Liver (tissue), 9 donors: ENCODE measurements around the gene ABCC5. TPM values are rescaled to one million over a fixed set of nuclear protein-coding genes. Genes with fewer than 3 reads are reported as not detected.

Source experiments
- DNase-seq: peaks from one replicate; pipeline ENCODE4 v3.0.0-alpha.2; 2017; ENCODE audit warnings: low spot score
- H3K27ac ChIP-seq, 2 donors: one replicate each; pipeline ENCODE4 v1.7.0; 2013; ENCODE audit warnings: inconsistent platforms in 2 of 2, low read length in 2 of 2, control low read depth in 1 of 2, low read depth in 1 of 2, mild to moderate bottlenecking in 1 of 2
- H3K27me3 ChIP-seq, 4 donors: one replicate each; pipeline versions ENCODE4 v1.6.1 to v1.7.0; 2013; ENCODE audit warnings: low read length in 3 of 4, inconsistent platforms in 1 of 4, mild to moderate bottlenecking in 1 of 4, moderate library complexity in 1 of 4; ENCODE audit not compliant: control insufficient read depth in 4 of 4, insufficient read depth in 4 of 4
- H3K36me3 ChIP-seq, 4 donors: one replicate each; pipeline versions ENCODE4 v1.6.1 to v1.7.0; 2013; ENCODE audit warnings: low read length in 3 of 4, mild to moderate bottlenecking in 3 of 4, low read depth in 1 of 4, moderate library complexity in 1 of 4; ENCODE audit not compliant: control insufficient read depth in 4 of 4, insufficient read depth in 3 of 4
- H3K4me1 ChIP-seq, 4 donors: one replicate each; pipeline versions ENCODE4 v1.6.1 to v1.7.0; 2013; ENCODE audit warnings: low read length in 3 of 4, mild to moderate bottlenecking in 3 of 4, moderate library complexity in 1 of 4; ENCODE audit not compliant: control insufficient read depth in 4 of 4, insufficient read depth in 4 of 4
- H3K4me3 ChIP-seq, 3 donors: one replicate each; pipeline versions ENCODE4 v1.6.1 to v1.7.0; 2013; ENCODE audit warnings: low read length in 3 of 3, control low read depth in 1 of 3, low read depth in 1 of 3, mild to moderate bottlenecking in 1 of 3
- H3K9ac ChIP-seq, 2 donors: one replicate each; pipeline ENCODE4 v1.7.0; 2013; ENCODE audit warnings: low read length in 2 of 2, mild to moderate bottlenecking in 2 of 2, moderate library complexity in 2 of 2, control low read depth in 1 of 2, low read depth in 1 of 2
- H3K9me3 ChIP-seq, 4 donors: one replicate each; pipeline versions ENCODE4 v1.6.1 to v1.7.0; 2013; ENCODE audit warnings: low read length in 3 of 4; ENCODE audit not compliant: control insufficient read depth in 4 of 4
- CTCF ChIP-seq: fragments of 150-350 bp; IDR thresholded peaks from 2 replicates; pipeline ENCODE4 v1.5.1; 2017; ENCODE audit warnings: improper control_type of control experiment, low read depth, low read length; ENCODE audit not compliant: missing input control
- FOXA1 ChIP-seq: IDR thresholded peaks from 2 replicates; pipeline ENCODE4 v1.6.1; 2016; ENCODE audit warnings: antibody characterized with exemption
- GABPA ChIP-seq, 2 donors: IDR thresholded peaks in 1 of 2; conservative IDR thresholded peaks in 1 of 2; 2 replicates each; pipeline ENCODE4 v1.6.1; 2016; ENCODE audit warnings: antibody characterized with exemption in 2 of 2, mild to moderate bottlenecking in 1 of 2, moderate library complexity in 1 of 2
- HNF4A ChIP-seq, 2 donors: conservative IDR thresholded peaks; 2 replicates each; pipeline ENCODE4 v1.6.1; 2016; ENCODE audit warnings: antibody characterized with exemption in 2 of 2, mild to moderate bottlenecking in 2 of 2
- HNF4G ChIP-seq: IDR thresholded peaks from 2 replicates; pipeline ENCODE4 v1.6.1; 2016; ENCODE audit warnings: antibody characterized with exemption
- JUND ChIP-seq, 2 donors: IDR thresholded peaks; 2 replicates each; pipeline ENCODE4 v1.6.1; 2016; ENCODE audit warnings: antibody characterized with exemption in 2 of 2
- MAX ChIP-seq: IDR thresholded peaks from 2 replicates; pipeline ENCODE4 v1.6.1; 2016; ENCODE audit warnings: antibody characterized with exemption
- NR2F2 ChIP-seq: IDR thresholded peaks from 2 replicates; pipeline ENCODE4 v1.6.1; 2016; ENCODE audit warnings: antibody characterized with exemption
- RAD21 ChIP-seq, 2 donors: IDR thresholded peaks; 2 replicates each; pipeline ENCODE4 v1.6.1; 2016; ENCODE audit warnings: antibody characterized with exemption in 2 of 2, mild to moderate bottlenecking in 2 of 2
- RXRA ChIP-seq, 2 donors: IDR thresholded peaks; 2 replicates each; pipeline ENCODE4 v1.6.1; 2017 to 2018; ENCODE audit warnings: antibody characterized with exemption in 2 of 2, mild to moderate bottlenecking in 1 of 2
- SP1 ChIP-seq: IDR thresholded peaks from 2 replicates; pipeline ENCODE4 v1.6.1; 2018; ENCODE audit warnings: antibody characterized with exemption, mild to moderate bottlenecking
- TAF1 ChIP-seq: conservative IDR thresholded peaks from 2 replicates; pipeline ENCODE4 v1.6.1; 2016; ENCODE audit warnings: antibody characterized with exemption, mild to moderate bottlenecking
- YY1 ChIP-seq: IDR thresholded peaks from 2 replicates; pipeline ENCODE4 v1.6.1; 2016; ENCODE audit warnings: antibody characterized with exemption, mild to moderate bottlenecking
- WGBS: extraction: QIAGEN DNeasy Blood & Tissue Kit; methylation state at CpG from one replicate; pipeline ENCODE4 v1.1.7; 2013; 5-methylcytosine and 5-hydroxymethylcytosine counted together
- polyA plus RNA-seq, 2 donors: library from polyadenylated mRNA; stranded (reverse) in 1 of 2; unstranded in 1 of 2; fragments of 200-250 nt in 1 of 2; fragments of >200 nt in 1 of 2; fragmentation: Nextera tagmentation in 1 of 2; extraction: Ambion mirVana in 1 of 2; gene quantifications; one replicate each; pipeline versions ENCODE4 v1.2.1 to v1.2.3, GENCODE V29; 2013 to 2015
- total RNA-seq, 2 donors: library from RNA; depleted of rRNA; stranded (reverse); fragments of >200 nt; gene quantifications; one replicate each; pipeline ENCODE4 v1.2.3, GENCODE V29; 2014
- TF ChIP-seq, protein P1 (sequence below): IDR thresholded peaks from 2 replicates; pipeline ENCODE4 v1.6.1; 2016; ENCODE audit warnings: antibody characterized with exemption
- TF ChIP-seq, protein P2 (sequence below): IDR thresholded peaks from 2 replicates; pipeline ENCODE4 v1.6.1; 2016; ENCODE audit warnings: antibody characterized with exemption
- donor health status: healthy.
- donor health status: healthy.
- donor health status: healthy.
- donor health status: healthy.
- donor health status: healthy.

Gene ABCC5
- total and polyA plus RNA-seq, 4 donors = 2.8 to 35.7 (median 8.1) TPM

DNA sequence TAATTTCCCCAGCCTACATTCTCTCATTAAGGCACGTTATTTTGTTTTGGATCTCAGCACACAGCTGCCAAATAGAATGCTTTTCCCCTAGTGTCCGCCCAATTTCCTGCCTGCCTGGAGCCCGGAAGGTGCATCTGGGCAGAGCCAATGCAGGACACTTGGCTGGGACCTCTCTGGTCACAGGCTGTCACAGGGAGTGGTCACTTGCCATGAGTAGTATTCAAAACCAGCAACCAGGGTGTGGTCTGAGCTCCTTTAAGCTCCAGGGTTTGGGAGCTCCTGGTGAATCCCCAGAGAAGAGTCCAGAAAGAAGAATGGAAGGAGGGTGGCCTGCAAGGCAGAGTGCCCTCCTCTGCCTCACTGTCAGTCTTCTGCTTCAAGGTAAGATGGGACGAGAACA, 35.1 kb upstream of the ABCC5 start, which contains the start of gene HTR3C:
HTR3C (plus strand) TSS at position 281 of the 400 bp plus-strand sequence; CDS start at position 315, 34 bp downstream.
- Histone ChIP-seq H3K36me3 (no peaks in the 10 kb centered on the region), H3K27ac (no peak within 1 kb of the TSS), H3K9ac (no peak within 1 kb of the TSS), H3K4me3 (no peak within 1 kb of the TSS), H3K4me1 (no peaks in the 10 kb centered on the region), H3K9me3 (no peaks in the 10 kb centered on the region), H3K27me3 (no peaks in the 10 kb centered on the region)
- DNase-seq = no peak
- WGBS = 67% methylated on average over 4 of the region's 4 CpGs
- TF ChIP-seq RAD21 (IDR thresholded peaks at IDR 0.05) (no peak), TAF1 (no peak), NR2F2 (no peak), HNF4G (no peak)

DNA sequence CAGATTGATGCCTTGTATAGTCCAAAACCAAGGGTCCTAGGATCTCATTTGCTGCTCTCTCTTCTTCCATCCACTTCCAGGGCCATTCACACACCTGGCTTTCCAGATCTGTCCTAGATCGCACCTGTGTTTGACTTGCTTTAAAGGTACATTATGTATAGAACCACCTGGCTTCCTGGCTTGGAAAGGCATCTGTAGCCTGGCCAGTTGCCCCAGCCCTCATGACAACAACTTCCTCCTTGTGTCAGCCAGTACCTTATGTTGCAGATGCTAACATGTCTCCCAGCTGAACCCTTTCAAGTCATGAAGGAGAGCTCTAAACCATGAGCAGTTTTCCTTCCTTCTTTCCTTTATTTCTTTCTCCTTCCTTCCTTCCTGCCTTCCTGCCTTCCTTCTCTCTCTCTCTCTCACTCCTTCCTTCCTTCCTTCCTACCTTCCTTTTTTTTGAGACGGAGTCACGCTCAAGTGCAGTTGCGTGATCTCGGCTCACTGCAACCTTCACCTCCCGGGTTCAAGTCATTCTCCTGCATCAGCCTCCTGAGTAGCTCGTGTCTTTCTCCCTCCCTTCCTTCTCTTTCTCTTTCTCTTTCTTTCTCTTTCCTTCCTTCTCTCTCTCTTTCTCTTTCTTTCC, 32.6 kb upstream of the ABCC5 start:
- DNase-seq = no peak
- TF ChIP-seq, protein P1, sequence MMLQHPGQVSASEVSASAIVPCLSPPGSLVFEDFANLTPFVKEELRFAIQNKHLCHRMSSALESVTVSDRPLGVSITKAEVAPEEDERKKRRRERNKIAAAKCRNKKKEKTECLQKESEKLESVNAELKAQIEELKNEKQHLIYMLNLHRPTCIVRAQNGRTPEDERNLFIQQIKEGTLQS = no peak
- no peak for TF ChIP-seq FOXA1
- no peak for TF ChIP-seq SP1
- TF ChIP-seq, protein P2, sequence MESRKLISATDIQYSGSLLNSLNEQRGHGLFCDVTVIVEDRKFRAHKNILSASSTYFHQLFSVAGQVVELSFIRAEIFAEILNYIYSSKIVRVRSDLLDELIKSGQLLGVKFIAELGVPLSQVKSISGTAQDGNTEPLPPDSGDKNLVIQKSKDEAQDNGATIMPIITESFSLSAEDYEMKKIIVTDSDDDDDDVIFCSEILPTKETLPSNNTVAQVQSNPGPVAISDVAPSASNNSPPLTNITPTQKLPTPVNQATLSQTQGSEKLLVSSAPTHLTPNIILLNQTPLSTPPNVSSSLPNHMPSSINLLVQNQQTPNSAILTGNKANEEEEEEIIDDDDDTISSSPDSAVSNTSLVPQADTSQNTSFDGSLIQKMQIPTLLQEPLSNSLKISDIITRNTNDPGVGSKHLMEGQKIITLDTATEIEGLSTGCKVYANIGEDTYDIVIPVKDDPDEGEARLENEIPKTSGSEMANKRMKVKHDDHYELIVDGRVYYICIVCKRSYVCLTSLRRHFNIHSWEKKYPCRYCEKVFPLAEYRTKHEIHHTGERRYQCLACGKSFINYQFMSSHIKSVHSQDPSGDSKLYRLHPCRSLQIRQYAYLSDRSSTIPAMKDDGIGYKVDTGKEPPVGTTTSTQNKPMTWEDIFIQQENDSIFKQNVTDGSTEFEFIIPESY = no peak
- TF ChIP-seq RXRA (IDR thresholded peaks at IDR 0.05) = no peak
- no peak for TF ChIP-seq HNF4G
- no peak for TF ChIP-seq GABPA (IDR thresholded peaks at IDR 0.05 in 1 of 2, conservative IDR thresholded peaks at IDR 0.05 in 1 of 2)
- WGBS = 82% methylated on average over 7 of the region's 7 CpGs
- no peak overlapping the region for H3K27ac ChIP-seq
- H3K4me3 ChIP-seq = no peak overlapping the region
- H3K27me3 ChIP-seq = no peaks in the 10 kb centered on the region
- no peaks in the 10 kb centered on the region for H3K9me3 ChIP-seq
- no peak overlapping the region for H3K9ac ChIP-seq
- no peaks in the 10 kb centered on the region for H3K36me3 ChIP-seq
- H3K4me1 ChIP-seq = no peaks in the 10 kb centered on the region

DNA sequence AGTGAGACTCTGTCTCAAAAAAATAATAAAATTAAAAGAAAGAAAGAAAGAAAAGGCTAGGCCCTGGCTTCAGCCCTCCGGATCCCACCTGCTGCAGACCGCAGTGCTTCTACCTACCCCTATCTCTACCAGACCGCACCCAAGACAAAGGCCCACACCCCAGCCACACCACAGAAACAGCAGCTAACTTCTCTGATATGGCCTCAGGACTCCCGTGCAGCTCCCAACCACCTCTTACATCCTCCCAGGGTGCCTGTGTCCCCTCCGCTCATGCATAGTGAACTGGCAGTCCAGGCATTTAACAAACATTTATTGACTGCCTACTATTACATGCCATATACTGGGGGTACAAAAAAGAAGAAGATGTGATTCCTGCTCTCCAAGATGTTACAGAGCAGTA, 28.3 kb upstream of the ABCC5 start:
- Histone ChIP-seq H3K9ac (no peak overlapping the region), H3K4me3 (no peak overlapping the region), H3K4me1 (no peaks in the 10 kb centered on the region), H3K27me3 (no peaks in the 10 kb centered on the region), H3K27ac (no peak overlapping the region), H3K36me3 (no peaks in the 10 kb centered on the region), H3K9me3 (no peaks in the 10 kb centered on the region)
- no peak for DNase-seq
- 94% methylated on average over 5 of the region's 5 CpGs for WGBS
- TF ChIP-seq RXRA (IDR thresholded peaks at IDR 0.05) (no peak), JUND (IDR thresholded peaks at IDR 0.05) (no peak), YY1 (no peak), NR2F2 (no peak), CTCF (no peak), HNF4A (conservative IDR thresholded peaks at IDR 0.05) (no peak), GABPA (IDR thresholded peaks at IDR 0.05 in 1 of 2, conservative IDR thresholded peaks at IDR 0.05 in 1 of 2) (no peak), MAX (no peak), FOXA1 (no peak), HNF4G (no peak)
- TF ChIP-seq, protein P1 = no peak
- TF ChIP-seq, protein P2 = no peak
